K562 (cell line): ENCODE measurements around the gene DAPK2. TPM values are rescaled to one million over a fixed set of nuclear protein-coding genes. Genes with fewer than 3 reads are reported as not detected.

Experiments used
- ATAC-seq: fragments of 200-7000 bp; cut with Tn5 transposase; 3 replicates; pipeline ENCODE4 v1.9.1; 2020; ENCODE audit warnings: moderate library complexity
- BruUV-seq: library from RNA; stranded (reverse); fragments of 400-500 nt; replicated peaks from 2 replicates; lab custom pipeline; 2021; lab: Mats Ljungman, UMichigan
- CTCF ChIA-PET: fragments of 300-600 bp; formaldehyde crosslinking; extraction: SDS; loops from one replicate; lab custom pipeline; 2021; ENCODE audit warnings: low intra/inter-chr PET ratio; lab: Yijun Ruan, JAX
- POLR2A ChIA-PET: fragments of 300-600, 350-650 bp; sonication (Branson Sonifier 250); formaldehyde crosslinking; extraction: SDS; loops from one replicate; lab custom pipeline; 2021; ENCODE audit warnings: antibody characterized with exemption, inconsistent platforms; lab: Yijun Ruan, JAX
- DNase-seq, 4 experiments: peaks; one replicate each; pipeline versions ENCODE4 v3.0.0 to v3.0.0-alpha.2; 2011 to 2018; ENCODE audit warnings: low spot score in 3 of 4, mixed read lengths in 3 of 4; ENCODE audit errors: extremely low read depth in 1 of 4
- FAIRE-seq: peaks from 2 replicates; lab custom pipeline; 2011; peaks lifted over from hg19 to GRCh38; lab: Jason Lieb, UNC
- H2AFZ ChIP-seq: 2 replicates; pipeline ENCODE4 v1.6.0; 2011; ENCODE audit warnings: low read depth, low read length, control low read depth, inconsistent platforms
- H3K27ac ChIP-seq: fragments of 200-600 bp; 3 replicates; pipeline ENCODE4 v1.8.0; 2011; ENCODE audit warnings: low read depth, mild to moderate bottlenecking, control low read depth, inconsistent platforms, low read length, moderate library complexity, mixed read lengths; ENCODE audit errors: extremely low read depth
- H3K27me3 ChIP-seq, 2 experiments: fragments of 300-600 bp in 1 of 2; 2 replicates in 1 of 2; 3 replicates in 1 of 2; pipeline versions ENCODE4 v1.6.0 to v1.8.0; 2011; ENCODE audit warnings: inconsistent platforms in 2 of 2, low read length in 2 of 2, mild to moderate bottlenecking in 1 of 2, mixed read lengths in 1 of 2, moderate library complexity in 1 of 2; ENCODE audit not compliant: control insufficient read depth in 2 of 2, insufficient read depth in 2 of 2
- H3K36me3 ChIP-seq: fragments of 300-600 bp; 3 replicates; pipeline ENCODE4 v1.8.0; 2011; ENCODE audit warnings: mild to moderate bottlenecking, low read length, inconsistent platforms; ENCODE audit not compliant: control insufficient read depth, insufficient read depth
- H3K4me1 ChIP-seq, 2 experiments: fragments of 200-600 bp in 1 of 2; replicated peaks in 1 of 2; 2 replicates in 1 of 2; 3 replicates in 1 of 2; pipeline versions ENCODE4 v1.5.1 to v1.8.0; 2011; ENCODE audit warnings: inconsistent platforms in 2 of 2, low read length in 2 of 2, mild to moderate bottlenecking in 1 of 2, mixed read lengths in 1 of 2, moderate library complexity in 1 of 2; ENCODE audit not compliant: control insufficient read depth in 2 of 2, insufficient read depth in 2 of 2
- H3K4me2 ChIP-seq: 2 replicates; pipeline ENCODE4 v1.6.1; 2011; ENCODE audit warnings: low read length, control low read depth, inconsistent platforms, mixed read lengths; ENCODE audit not compliant: insufficient read depth
- H3K4me3 ChIP-seq: fragments of 200-600 bp; sonication (generic), shearing (Covaris generic); 2 replicates; pipeline ENCODE4 v1.5.1; 2016; ENCODE audit warnings: control low read depth, inconsistent platforms
- H3K79me2 ChIP-seq: fragments of 200-600 bp; 3 replicates; pipeline ENCODE4 v1.8.0; 2011; ENCODE audit warnings: low read length, inconsistent platforms; ENCODE audit not compliant: control insufficient read depth, insufficient read depth
- H3K9ac ChIP-seq, 2 experiments: 2 replicates each; pipeline versions ENCODE4 v1.6.0 to v1.6.1; 2011; ENCODE audit warnings: low read depth in 2 of 2, low read length in 2 of 2, control low read depth in 1 of 2, inconsistent platforms in 1 of 2, mild to moderate bottlenecking in 1 of 2, mixed read lengths in 1 of 2; ENCODE audit not compliant: insufficient read depth in 1 of 2
- H3K9me1 ChIP-seq: one replicate; pipeline ENCODE4 v1.6.0; 2011; ENCODE audit warnings: inconsistent platforms, mild to moderate bottlenecking, low read length, moderate library complexity; ENCODE audit not compliant: control insufficient read depth, insufficient read depth
- H3K9me3 ChIP-seq: replicated peaks from 2 replicates; pipeline ENCODE4 v1.5.1; 2011; ENCODE audit warnings: low read depth, low read length, inconsistent platforms; ENCODE audit not compliant: control insufficient read depth, insufficient read depth
- H4K20me1 ChIP-seq: replicated peaks from 2 replicates; pipeline ENCODE4 v1.6.1; 2011; ENCODE audit warnings: low read length, inconsistent platforms, mixed read lengths; ENCODE audit not compliant: control insufficient read depth, insufficient read depth
- ADNP ChIP-seq: fragments of 200-800 bp; sonication (Bioruptor generic); IDR thresholded peaks from 2 replicates; pipeline ENCODE4 v1.6.1; 2016; ENCODE audit warnings: missing genetic modification characterization, missing compliant biosample characterization
- CBX1 ChIP-seq: sonication (generic); IDR thresholded peaks from 2 replicates; pipeline ENCODE4 v1.6.1; 2016; ENCODE audit warnings: antibody characterized with exemption, low read depth, mild to moderate bottlenecking
- CGGBP1 ChIP-seq: fragments of 250-450 bp; sonication (Bioruptor Pico); IDR thresholded peaks from 2 replicates; pipeline ENCODE4 v1.9.0; 2021; ENCODE audit warnings: mild to moderate bottlenecking
- ETS1 ChIP-seq: conservative IDR thresholded peaks from 2 replicates; pipeline ENCODE4 v1.6.1; 2011; ENCODE audit warnings: low read depth, mild to moderate bottlenecking, low read length; ENCODE audit not compliant: control insufficient read depth
- ETS2 ChIP-seq: IDR thresholded peaks from 2 replicates; pipeline ENCODE4 v1.6.1; 2016; ENCODE audit warnings: borderline replicate concordance, missing genetic modification characterization, mild to moderate bottlenecking, moderate library complexity, missing compliant biosample characterization; ENCODE audit not compliant: poor library complexity, severe bottlenecking
- EWSR1 ChIP-seq: fragments of 450-650 bp; IDR thresholded peaks from 2 replicates; pipeline ENCODE4 v1.6.1; 2018; ENCODE audit warnings: borderline replicate concordance, mild to moderate bottlenecking, low read depth, moderate library complexity; ENCODE audit not compliant: partially characterized antibody
- PRPF4 ChIP-seq: fragments of 200-400 bp; formaldehyde crosslinking; IDR thresholded peaks from one replicate; pipeline ENCODE4 v1.6.1; 2017; ENCODE audit warnings: low read length, low read depth, mild to moderate bottlenecking; ENCODE audit not compliant: insufficient read depth, poor library complexity, severe bottlenecking
- REST ChIP-seq, 2 experiments: fragments of 450-650 bp; formaldehyde crosslinking in 1 of 2; IDR thresholded peaks; 2 replicates each; pipeline versions ENCODE4 v1.4.0 to v1.6.1; 2014 to 2020; ENCODE audit warnings: mild to moderate bottlenecking in 2 of 2, borderline replicate concordance in 1 of 2, low read depth in 1 of 2
- ZBTB12 ChIP-seq: fragments of 250-450 bp; sonication (Bioruptor Pico); IDR thresholded peaks from 2 replicates; pipeline ENCODE4 v1.4.0; 2020
- ZNF134 ChIP-seq: fragments of 250-450 bp; sonication (Bioruptor Pico); conservative IDR thresholded peaks from 2 replicates; pipeline ENCODE4 v1.4.0; 2020
- ZNF764 ChIP-seq: fragments of 250-450 bp; sonication (Bioruptor Pico); IDR thresholded peaks from 2 replicates; pipeline ENCODE4 v1.4.0; 2020; ENCODE audit warnings: low read depth, mild to moderate bottlenecking, moderate library complexity
- WGBS: fragments of 100-300 bp; shearing (Covaris generic); methylation state at CpG from one replicate; pipeline ENCODE4 v1.1.6; 2016; ENCODE audit warnings: low coverage, mixed read lengths; ENCODE audit not compliant: insufficient coverage; ENCODE audit errors: missing lambda C conversion rate; 5-methylcytosine and 5-hydroxymethylcytosine counted together
- in situ Hi-C: fragments of 300-500 bp; cut with MboI; formaldehyde crosslinking; loops from 4 replicates; pipeline ENCODE4 v1.15.0; 2018; ENCODE audit warnings: inconsistent platforms, mixed read lengths
- intact Hi-C: fragments of 100-400 bp; cut with micrococcal nuclease; formaldehyde crosslinking; loops from 2 replicates; pipeline ENCODE4 v1.14.2; 2022
- polyA plus RNA-seq, 8 experiments: library from polyadenylated mRNA; depleted of rRNA in 4 of 8; stranded (reverse) in 5 of 8; unstranded in 3 of 8; fragments of >200 nt; fragmentation: Nextera tagmentation in 2 of 8; fragmentation: Illumina TruSeq in 1 of 8; extraction: Ambion mirVana in 2 of 8; extraction: Trizol in 1 of 8; gene quantifications; 2 replicates each; pipeline versions ENCODE4 v1.2.1 to v1.2.3, GENCODE V29; 2011 to 2014; ENCODE audit warnings: inconsistent platforms in 1 of 8, missing spikeins in 1 of 8
- total RNA-seq, 7 experiments: library from RNA; depleted of rRNA in 6 of 7; stranded (reverse); fragments of >200 nt in 6 of 7; fragmentation: Illumina TruSeq in 2 of 7; extraction: Trizol in 2 of 7; gene quantifications; 2 replicates each; pipeline versions ENCODE4 v1.2.1 to v1.2.3, GENCODE V29; 2011 to 2021; ENCODE audit warnings: low replicate concordance in 1 of 7

The DAPK2 gene
- total and polyA plus RNA-seq, 9 of the 15 experiments (the other 6 are each of a cell fraction or from before 2014, with no cell fraction given), result 0.14 to 5.2 (median 2.2) TPM

GRCh38 chr15:63992300-63992699 is 54.0 kb downstream of the DAPK2 start:
- Histone ChIP-seq H3K79me2 (no peaks in the 10 kb centered on the region), H4K20me1 (no peaks in the 10 kb centered on the region), H3K36me3 (no peaks in the 10 kb centered on the region), H3K9me3 (no peaks in the 10 kb centered on the region), H3K27me3 (no peaks in the 10 kb centered on the region), H3K9ac (no peak overlapping the region), H3K9me1 (no peaks in the 10 kb centered on the region), H3K4me3 (no peak overlapping the region), H3K4me1 (peaks cover 5 to 9% of the 10 kb centered on the region in 2 experiments; a peak in 4 of 5 replicates), H3K4me2 (no peak overlapping the region), H3K27ac (no peak overlapping the region), H2AFZ (no peak overlapping the region)
- CTCF ChIA-PET, result no interaction called here
- 30% methylated on average over 1 of the region's 1 CpG for WGBS
- in situ Hi-C loops, result no loop called here
- FAIRE-seq (no peak), ATAC-seq (no peak), DNase-seq (no peak)
- no TSS peak for BruUV-seq
- intact Hi-C loops, result loop anchor here (10.0 kb wide), 1 partner anchor 57 kb away; no protein-coding TSS in a partner anchor
- POLR2A ChIA-PET, result interaction anchor here (0.6 to 1.3 kb wide), 4 partner anchors 10 to 1143 kb away, joined by 3 to 5 read pairs (median 3); no protein-coding TSS in a partner anchor
- no peak for TF ChIP-seq REST (IDR thresholded peaks at IDR 0.05; ENCODE audit: borderline replicate concordance)
- TF ChIP-seq REST (CRISPR knock-in tag; IDR thresholded peaks at IDR 0.05; ENCODE audit: low read depth), result no peak
- no peak for TF ChIP-seq ZNF764 (CRISPR knock-in tag)
- no peak for TF ChIP-seq ZBTB12 (CRISPR knock-in tag)
- no peak for TF ChIP-seq ZNF134 (CRISPR knock-in tag)
- no peak for TF ChIP-seq EWSR1
- no peak for TF ChIP-seq PRPF4
- no peak for TF ChIP-seq ETS2
- no peak for TF ChIP-seq ETS1
- no peak for TF ChIP-seq ADNP (tag)
- TF ChIP-seq CGGBP1 (CRISPR knock-in tag), result no peak
- TF ChIP-seq CBX1, result no peak
